ENCODE measurements around the gene PDZRN3.

Gene PDZRN3

DNA sequence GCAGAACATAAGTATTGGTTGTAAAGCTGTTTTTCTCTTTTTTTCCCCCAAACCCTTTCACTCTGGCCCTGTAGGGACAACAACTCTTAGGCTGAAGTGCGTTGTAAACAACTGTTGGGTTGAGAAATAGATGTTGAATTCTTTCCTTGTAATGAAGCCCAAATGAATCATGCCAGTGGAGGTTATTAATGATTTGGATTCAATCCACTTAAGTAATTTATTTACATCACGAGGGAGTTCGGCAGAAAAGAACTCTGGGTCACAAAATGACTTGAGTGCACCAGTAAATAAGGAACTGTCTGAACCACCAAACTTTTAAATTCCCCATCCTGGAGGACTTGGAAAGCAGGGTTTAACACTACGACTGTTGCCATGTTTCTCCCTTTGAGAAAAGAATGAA is 218.9 kb downstream of the PDZRN3 start:
- TF ChIP-seq, protein P1, sequence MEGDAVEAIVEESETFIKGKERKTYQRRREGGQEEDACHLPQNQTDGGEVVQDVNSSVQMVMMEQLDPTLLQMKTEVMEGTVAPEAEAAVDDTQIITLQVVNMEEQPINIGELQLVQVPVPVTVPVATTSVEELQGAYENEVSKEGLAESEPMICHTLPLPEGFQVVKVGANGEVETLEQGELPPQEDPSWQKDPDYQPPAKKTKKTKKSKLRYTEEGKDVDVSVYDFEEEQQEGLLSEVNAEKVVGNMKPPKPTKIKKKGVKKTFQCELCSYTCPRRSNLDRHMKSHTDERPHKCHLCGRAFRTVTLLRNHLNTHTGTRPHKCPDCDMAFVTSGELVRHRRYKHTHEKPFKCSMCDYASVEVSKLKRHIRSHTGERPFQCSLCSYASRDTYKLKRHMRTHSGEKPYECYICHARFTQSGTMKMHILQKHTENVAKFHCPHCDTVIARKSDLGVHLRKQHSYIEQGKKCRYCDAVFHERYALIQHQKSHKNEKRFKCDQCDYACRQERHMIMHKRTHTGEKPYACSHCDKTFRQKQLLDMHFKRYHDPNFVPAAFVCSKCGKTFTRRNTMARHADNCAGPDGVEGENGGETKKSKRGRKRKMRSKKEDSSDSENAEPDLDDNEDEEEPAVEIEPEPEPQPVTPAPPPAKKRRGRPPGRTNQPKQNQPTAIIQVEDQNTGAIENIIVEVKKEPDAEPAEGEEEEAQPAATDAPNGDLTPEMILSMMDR (IDR thresholded peaks at IDR 0.05; ENCODE audit: insufficient read depth, low read depth, low read length, missing control alignments), result no peak
- DNase-seq (ENCODE audit: low read depth), result no peak
- no peak overlapping the region for H3K4me3 ChIP-seq (ENCODE audit: low read depth, low read length)

- no peak overlapping the region for H3K4me3 ChIP-seq (ENCODE audit: low read depth, low read length)
- no peak for DNase-seq (ENCODE audit: low read depth)
- TF ChIP-seq, protein P1 (IDR thresholded peaks at IDR 0.05; ENCODE audit: insufficient read depth, low read depth, low read length, missing control alignments), result no peak
These were observed 219.7 kb downstream of the PDZRN3 start for GRCh38 chr3:73405000-73405399.

DNA sequence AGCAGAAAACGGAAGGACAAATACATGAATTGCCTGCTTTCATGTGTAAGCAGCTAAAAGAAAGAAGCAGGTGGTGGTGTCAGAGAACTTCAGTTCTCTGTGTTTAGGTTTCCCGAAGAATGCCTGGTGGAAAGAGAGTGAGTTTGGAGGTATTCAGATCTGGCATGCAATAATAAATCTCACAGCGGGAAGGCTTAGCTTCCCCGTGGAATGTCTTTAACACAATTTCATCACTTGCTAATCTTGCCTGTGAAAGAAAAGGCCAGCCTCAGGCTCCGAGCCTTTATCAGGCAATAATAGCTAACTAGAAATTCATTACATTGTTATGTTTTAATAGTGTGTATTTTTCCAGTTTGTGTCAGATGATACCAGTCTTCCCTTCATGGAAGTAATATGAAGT is 220.3 kb downstream of the PDZRN3 start:
- H3K4me3 ChIP-seq (ENCODE audit: low read depth, low read length), result no peak overlapping the region
- no peak for DNase-seq (ENCODE audit: low read depth)
- TF ChIP-seq, protein P1 (IDR thresholded peaks at IDR 0.05; ENCODE audit: insufficient read depth, low read depth, low read length, missing control alignments), result no peak

DNA sequence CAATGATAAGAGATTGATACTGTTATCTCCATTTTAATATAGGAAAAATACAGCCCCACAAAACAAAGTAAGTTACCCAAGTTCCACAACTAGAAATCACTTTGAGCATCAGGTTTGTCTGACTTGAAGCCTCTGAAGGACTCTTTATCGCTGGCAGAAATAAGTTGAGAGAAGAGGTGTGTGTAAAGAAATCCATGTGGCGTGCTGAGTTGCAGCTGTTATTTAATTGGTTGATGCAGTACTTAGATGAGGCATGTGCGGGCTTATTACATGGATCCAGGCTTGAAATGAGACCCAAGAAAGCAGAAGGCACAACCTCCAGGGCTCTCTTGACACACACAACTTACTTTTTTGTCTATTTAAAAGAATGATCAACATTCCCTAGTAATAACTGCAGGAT is 221.3 kb downstream of the PDZRN3 start:
- no peak for DNase-seq (ENCODE audit: low read depth)
- H3K4me3 ChIP-seq (ENCODE audit: low read depth, low read length), result no peak overlapping the region
- TF ChIP-seq, protein P1 (IDR thresholded peaks at IDR 0.05; ENCODE audit: insufficient read depth, low read depth, low read length, missing control alignments), result no peak

DNA sequence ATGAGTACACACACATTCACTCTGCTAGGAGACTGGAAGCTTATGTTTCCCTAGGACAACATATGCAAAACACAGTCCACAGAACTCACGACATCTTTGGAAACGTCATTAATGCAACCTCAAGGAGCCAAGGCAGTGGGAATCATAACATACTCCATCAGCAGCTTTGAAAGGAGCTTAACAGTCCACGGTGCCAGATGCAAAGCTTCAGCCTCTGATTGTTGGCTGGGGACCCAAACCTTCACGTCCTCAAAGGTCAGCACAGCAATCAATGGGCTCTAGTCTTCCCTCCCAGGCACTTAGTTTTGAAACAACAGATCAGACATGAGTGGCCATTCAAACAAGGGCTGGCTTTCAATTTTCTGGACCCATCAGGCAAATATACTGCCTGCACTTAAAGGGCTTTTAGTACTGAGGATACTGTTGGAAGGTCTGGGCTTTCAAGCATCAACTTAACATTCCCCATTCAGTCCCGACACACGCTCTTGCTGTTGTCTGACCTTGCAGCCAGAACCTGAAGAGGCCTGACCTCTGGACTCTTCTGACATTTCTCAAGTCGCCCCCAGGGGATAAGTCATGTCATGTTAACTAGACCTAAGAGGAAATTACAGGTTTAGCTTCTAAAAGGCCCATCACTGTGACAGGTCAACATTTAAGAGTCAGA is 223.0 kb downstream of the PDZRN3 start:
- TF ChIP-seq, protein P1 (IDR thresholded peaks at IDR 0.05; ENCODE audit: insufficient read depth, low read depth, low read length, missing control alignments), result no peak
- DNase-seq (ENCODE audit: low read depth), result no peak
- H3K4me3 ChIP-seq (ENCODE audit: low read depth, low read length), result no peak overlapping the region

DNA sequence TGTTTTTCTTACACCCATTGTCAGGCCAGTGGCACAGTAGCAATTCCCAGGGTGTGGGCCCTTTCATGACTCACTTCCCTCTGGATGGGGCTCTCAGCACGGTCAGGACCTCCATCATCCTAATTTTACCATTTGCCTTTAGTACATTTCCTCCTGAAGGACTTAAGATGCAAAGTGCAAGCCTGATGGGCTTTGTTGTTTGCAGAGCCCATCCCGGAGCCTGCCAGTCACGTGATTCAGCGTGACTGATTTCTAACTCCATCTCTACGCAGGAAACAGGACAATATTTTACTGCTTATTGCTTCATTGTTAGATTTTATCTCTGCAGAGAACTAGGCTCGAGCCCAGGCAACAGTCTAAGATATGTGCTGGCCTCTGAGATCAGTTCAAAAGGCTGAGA is 223.7 kb downstream of the PDZRN3 start:
- no peak for DNase-seq (ENCODE audit: low read depth)
- TF ChIP-seq, protein P1 (IDR thresholded peaks at IDR 0.05; ENCODE audit: insufficient read depth, low read depth, low read length, missing control alignments), result no peak
- no peak overlapping the region for H3K4me3 ChIP-seq (ENCODE audit: low read depth, low read length)

DNA sequence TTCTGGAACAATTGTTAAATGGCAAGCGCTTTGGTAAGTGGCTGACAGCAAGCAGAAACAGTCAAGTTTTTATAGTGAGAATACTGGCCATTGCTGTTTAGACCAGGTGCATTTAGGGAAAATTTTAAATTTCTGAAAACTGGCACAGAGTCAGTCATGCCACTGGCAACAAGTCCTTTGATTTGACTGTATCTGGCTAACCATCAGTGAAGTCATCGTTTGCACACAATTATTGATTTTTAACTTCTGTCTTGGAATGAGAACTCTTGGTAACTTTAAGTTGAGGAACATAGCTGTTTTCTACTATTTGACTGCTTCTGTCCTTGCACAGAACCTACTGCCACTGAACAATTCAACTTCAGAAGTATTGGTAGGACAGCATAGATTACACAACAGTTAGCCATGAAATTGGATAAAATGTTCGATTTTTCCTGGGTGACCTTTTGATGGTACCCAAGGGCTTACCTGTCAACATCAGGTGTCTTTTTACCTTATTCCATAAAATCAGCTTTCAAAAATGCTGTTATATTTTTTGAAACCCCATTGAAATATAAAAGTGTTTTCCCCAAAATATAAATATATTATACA is 225.0 kb downstream of the PDZRN3 start:
- no peak for DNase-seq (ENCODE audit: low read depth)
- TF ChIP-seq, protein P1 (IDR thresholded peaks at IDR 0.05; ENCODE audit: insufficient read depth, low read depth, low read length, missing control alignments), result no peak
- no peak overlapping the region for H3K4me3 ChIP-seq (ENCODE audit: low read depth, low read length)

All from GM12865 (cell line).